ENCODE data around the gene ZNF653. TPM values are rescaled to one million over a fixed set of nuclear protein-coding genes. Genes with fewer than 3 reads are reported as not detected.

Gene ZNF653
- total and polyA plus RNA-seq, 2 donors (not counting 3 experiments of a cell fraction or from before 2014, with no cell fraction given): 7.0 to 8.7 TPM

- Histone ChIP-seq H4K20me1 (replicated peaks; ENCODE audit: control insufficient read depth, extremely low read depth, insufficient read depth, low read length) (no peaks in the 10 kb centered on the region), H3K9ac (replicated peaks; ENCODE audit: extremely low read depth, insufficient read depth, low read length) (no peak overlapping the region), H3K36me3 (ENCODE audit: control insufficient read depth in 2 of 2, extremely low read depth in 1 of 2, insufficient read depth in 2 of 2, low read length in 2 of 2) (no peaks in the 10 kb centered on the region), H3K79me2 (ENCODE audit: control insufficient read depth, insufficient read depth, low read length) (no peaks in the 10 kb centered on the region), H3K9me1 (replicated peaks; ENCODE audit: control insufficient read depth, extremely low read depth, insufficient read depth, low read length) (no peaks in the 10 kb centered on the region), H3K9me3 (replicated peaks; ENCODE audit: control insufficient read depth, insufficient read depth, low read length) (no peaks in the 10 kb centered on the region), H3K4me3 (replicated peaks in 1 of 3; ENCODE audit: insufficient read depth in 1 of 3, low read depth in 1 of 3, low read length in 3 of 3) (no peak overlapping the region), H3K27ac (ENCODE audit: insufficient read depth, low read depth, low read length) (no peak overlapping the region), H3K4me2 (ENCODE audit: insufficient read depth, low read length) (no peak overlapping the region), H3K27me3 (ENCODE audit: control insufficient read depth in 2 of 2, insufficient read depth in 2 of 2, low read length in 2 of 2) (no peaks in the 10 kb centered on the region), H3K4me1 (ENCODE audit: control insufficient read depth, extremely low read depth, insufficient read depth, low read length) (no peaks in the 10 kb centered on the region), H2AFZ (ENCODE audit: low read depth, low read length) (no peak overlapping the region)
- no peak for TF ChIP-seq MAX (IDR thresholded peaks at IDR 0.05; ENCODE audit: insufficient read depth, insufficient read length)
- TF ChIP-seq POLR2AphosphoS5 (IDR thresholded peaks at IDR 0.05; ENCODE audit: insufficient read depth, low read depth, low read length): no peak
- no peak for TF ChIP-seq MYC (IDR thresholded peaks at IDR 0.05; ENCODE audit: low read depth, low read length)
- no peak for TF ChIP-seq POLR2A (IDR thresholded peaks at IDR 0.05; ENCODE audit: low read depth, low read length)
- no peak for TF ChIP-seq FOS (IDR thresholded peaks at IDR 0.05; ENCODE audit: borderline replicate concordance, insufficient read depth, low read length)
- TF ChIP-seq JUN (IDR thresholded peaks at IDR 0.05; ENCODE audit: borderline replicate concordance, insufficient read depth, insufficient read length, low read depth): no peak
- no TSS peak for BruUV-seq (replicated peaks)
- DNase-seq (ENCODE audit: low read depth, low spot score): no peak
- intact Hi-C loops (cut with micrococcal nuclease): no loop called here
- POLR2A ChIA-PET: no interaction called here
- no peak for FAIRE-seq
- CTCF ChIA-PET: no interaction called here
- dilution Hi-C loops (cut with MboI; ENCODE audit: extremely low pct_ligation_motif_present, low sequenced_read_pairs): no loop called here
These were observed 40.0 kb downstream of the ZNF653 start for GRCh38 chr19:11465600-11465999.

GRCh38 chr19:11464333-11465265, 41.0 kb downstream of the ZNF653 start:
- no peaks in the 10 kb centered on the region for H4K20me1 ChIP-seq (replicated peaks; ENCODE audit: control insufficient read depth, extremely low read depth, insufficient read depth, low read length)
- no peaks in the 10 kb centered on the region for H3K9me1 ChIP-seq (replicated peaks; ENCODE audit: control insufficient read depth, extremely low read depth, insufficient read depth, low read length)
- ChIA-PET POLR2A (no interaction called here), CTCF (no interaction called here)
- no TSS peak for BruUV-seq (replicated peaks)
- H3K27me3 ChIP-seq (ENCODE audit: control insufficient read depth in 2 of 2, insufficient read depth in 2 of 2, low read length in 2 of 2): no peaks in the 10 kb centered on the region
- no peaks in the 10 kb centered on the region for H3K9me3 ChIP-seq (replicated peaks; ENCODE audit: control insufficient read depth, insufficient read depth, low read length)
- no peak overlapping the region for H2AFZ ChIP-seq (ENCODE audit: low read depth, low read length)
- H3K36me3 ChIP-seq (ENCODE audit: control insufficient read depth in 2 of 2, extremely low read depth in 1 of 2, insufficient read depth in 2 of 2, low read length in 2 of 2): no peaks in the 10 kb centered on the region
- H3K4me1 ChIP-seq (ENCODE audit: control insufficient read depth, extremely low read depth, insufficient read depth, low read length): no peaks in the 10 kb centered on the region
- no peak overlapping the region for H3K27ac ChIP-seq (ENCODE audit: insufficient read depth, low read depth, low read length)
- H3K9ac ChIP-seq (replicated peaks; ENCODE audit: extremely low read depth, insufficient read depth, low read length): no peak overlapping the region
- FAIRE-seq (peak; percentile 62), DNase-seq (ENCODE audit: low read depth, low spot score) (no peak)
- intact Hi-C loops (cut with micrococcal nuclease): no loop called here
- H3K4me2 ChIP-seq (ENCODE audit: insufficient read depth, low read length): no peak overlapping the region
- H3K79me2 ChIP-seq (ENCODE audit: control insufficient read depth, insufficient read depth, low read length): no peaks in the 10 kb centered on the region
- dilution Hi-C loops (cut with MboI; ENCODE audit: extremely low pct_ligation_motif_present, low sequenced_read_pairs): no loop called here
- TF ChIP-seq MAX (IDR thresholded peaks at IDR 0.05; ENCODE audit: insufficient read depth, insufficient read length) (no peak), JUN (IDR thresholded peaks at IDR 0.05; ENCODE audit: borderline replicate concordance, insufficient read depth, insufficient read length, low read depth) (no peak), POLR2A (IDR thresholded peaks at IDR 0.05; ENCODE audit: low read depth, low read length) (no peak), EZH2 (IDR thresholded peaks at IDR 0.05; ENCODE audit: borderline replicate concordance, low read depth, low read length, severe bottlenecking) (no peak), POLR2AphosphoS5 (IDR thresholded peaks at IDR 0.05; ENCODE audit: insufficient read depth, low read depth, low read length) (no peak), FOS (IDR thresholded peaks at IDR 0.05; ENCODE audit: borderline replicate concordance, insufficient read depth, low read length) (no peak), GATA2 (IDR thresholded peaks at IDR 0.05; ENCODE audit: insufficient read depth, insufficient read length, low read depth, low read length) (no peak), MYC (IDR thresholded peaks at IDR 0.05; ENCODE audit: low read depth, low read length) (no peak)
- TF ChIP-seq, protein P1, sequence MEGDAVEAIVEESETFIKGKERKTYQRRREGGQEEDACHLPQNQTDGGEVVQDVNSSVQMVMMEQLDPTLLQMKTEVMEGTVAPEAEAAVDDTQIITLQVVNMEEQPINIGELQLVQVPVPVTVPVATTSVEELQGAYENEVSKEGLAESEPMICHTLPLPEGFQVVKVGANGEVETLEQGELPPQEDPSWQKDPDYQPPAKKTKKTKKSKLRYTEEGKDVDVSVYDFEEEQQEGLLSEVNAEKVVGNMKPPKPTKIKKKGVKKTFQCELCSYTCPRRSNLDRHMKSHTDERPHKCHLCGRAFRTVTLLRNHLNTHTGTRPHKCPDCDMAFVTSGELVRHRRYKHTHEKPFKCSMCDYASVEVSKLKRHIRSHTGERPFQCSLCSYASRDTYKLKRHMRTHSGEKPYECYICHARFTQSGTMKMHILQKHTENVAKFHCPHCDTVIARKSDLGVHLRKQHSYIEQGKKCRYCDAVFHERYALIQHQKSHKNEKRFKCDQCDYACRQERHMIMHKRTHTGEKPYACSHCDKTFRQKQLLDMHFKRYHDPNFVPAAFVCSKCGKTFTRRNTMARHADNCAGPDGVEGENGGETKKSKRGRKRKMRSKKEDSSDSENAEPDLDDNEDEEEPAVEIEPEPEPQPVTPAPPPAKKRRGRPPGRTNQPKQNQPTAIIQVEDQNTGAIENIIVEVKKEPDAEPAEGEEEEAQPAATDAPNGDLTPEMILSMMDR (IDR thresholded peaks at IDR 0.05; ENCODE audit: extremely low read depth in 1 of 2, insufficient read depth in 1 of 2, low read depth in 1 of 2, low read length in 2 of 2): no peak
- no peak overlapping the region for H3K4me3 ChIP-seq (replicated peaks in 1 of 3; ENCODE audit: insufficient read depth in 1 of 3, low read depth in 1 of 3, low read length in 3 of 3)
